GDM1 (cell line): Measurements from ENCODE around the gene KCNA5.

Source experiments
- DNase-seq: peaks from one replicate; lab custom pipeline; 2025; lab: John Stamatoyannopoulos, UW

KCNA5 gene

GRCh38 chr12:5027046-5027821 is 16.4 kb upstream of the KCNA5 start:
- DNase-seq, result no peak

GRCh38 chr12:5030066-5030465 is 13.6 kb upstream of the KCNA5 start:
- DNase-seq, result no peak

DNA sequence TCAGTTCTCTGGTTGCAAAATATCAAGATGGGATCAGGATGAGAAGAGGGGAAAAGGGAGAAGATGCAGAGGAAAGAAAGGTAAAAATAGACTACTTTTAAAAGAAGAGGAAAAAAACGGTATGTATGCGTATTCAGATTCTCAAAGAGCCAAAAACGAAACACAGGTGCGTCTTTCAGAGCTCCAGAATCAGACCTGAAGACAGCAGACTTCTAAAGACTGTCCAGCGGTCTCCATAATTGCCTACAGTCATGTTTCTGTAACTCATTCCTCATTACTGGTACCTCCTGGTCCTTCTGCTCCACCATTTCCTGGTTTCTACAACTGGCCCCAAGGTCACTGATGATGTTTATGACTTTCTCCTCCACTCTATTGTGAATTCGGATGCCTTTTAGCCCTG is 12.4 kb upstream of the KCNA5 start:
- no peak for DNase-seq

DNA sequence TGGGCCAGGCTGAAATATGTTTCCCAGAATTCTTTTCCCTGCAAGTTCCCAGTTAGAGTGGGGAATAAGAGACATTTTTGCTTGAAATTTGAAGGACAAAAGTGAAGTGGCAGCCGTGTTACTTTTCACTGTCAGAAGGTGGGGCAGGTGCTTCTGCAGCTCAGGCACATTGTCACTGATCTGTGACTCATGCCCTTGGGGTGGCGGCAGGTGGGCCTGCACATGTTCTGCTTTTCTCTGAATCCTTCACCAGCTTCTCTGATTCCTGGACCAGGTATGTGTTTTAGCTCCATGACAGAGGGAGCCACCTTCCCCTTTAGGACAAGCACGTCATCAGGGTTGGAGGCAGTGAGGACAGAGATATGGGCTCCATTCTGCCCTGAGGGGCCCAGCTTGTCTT is 11.7 kb upstream of the KCNA5 start:
- DNase-seq, result no peak

DNA sequence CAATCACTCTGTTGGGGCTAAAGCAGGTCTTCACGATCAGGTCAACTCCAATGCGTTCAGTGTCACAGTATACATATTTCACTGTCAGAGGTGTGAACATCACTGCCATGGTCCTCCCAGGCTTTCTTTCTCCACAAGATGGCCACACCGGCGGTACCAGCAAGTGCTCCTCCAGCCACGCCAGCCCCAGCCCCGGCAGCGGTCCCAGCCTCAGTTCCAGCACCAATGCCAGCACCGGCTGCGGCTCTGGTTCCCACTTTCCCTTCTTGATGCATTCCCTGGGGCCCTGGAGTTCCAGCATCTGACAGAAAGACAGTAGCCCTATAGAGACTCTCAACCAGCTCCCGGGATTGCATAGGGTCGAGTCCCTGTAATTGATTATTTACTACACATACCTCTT is 10.9 kb upstream of the KCNA5 start:
- DNase-seq, result no peak

- DNase-seq, result no peak
Measured at GRCh38 chr12:5033883-5034282, 9.8 kb upstream of the KCNA5 start.

- no peak for DNase-seq
Measured at GRCh38 chr12:5034603-5035002, 9.1 kb upstream of the KCNA5 start.

DNA sequence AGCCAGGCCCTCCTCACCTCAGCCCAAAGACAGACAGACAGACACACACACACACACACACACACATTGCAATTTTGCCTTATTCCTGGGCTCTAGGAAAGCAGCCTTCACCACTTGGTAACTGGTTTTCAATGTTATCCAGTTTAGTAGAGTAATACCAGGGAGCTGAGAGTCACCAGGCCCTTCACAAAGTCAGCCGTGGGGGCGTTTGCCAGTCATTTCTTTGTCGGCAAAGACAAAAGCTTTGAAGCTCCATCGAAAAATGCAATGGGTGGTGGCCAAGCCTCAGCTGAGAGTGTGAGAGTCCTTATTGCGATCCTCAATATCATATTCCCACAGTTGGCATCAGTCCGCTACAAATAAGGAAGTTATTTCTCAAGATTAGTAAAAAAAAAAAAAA is 8.1 kb upstream of the KCNA5 start:
- no peak for DNase-seq

DNA sequence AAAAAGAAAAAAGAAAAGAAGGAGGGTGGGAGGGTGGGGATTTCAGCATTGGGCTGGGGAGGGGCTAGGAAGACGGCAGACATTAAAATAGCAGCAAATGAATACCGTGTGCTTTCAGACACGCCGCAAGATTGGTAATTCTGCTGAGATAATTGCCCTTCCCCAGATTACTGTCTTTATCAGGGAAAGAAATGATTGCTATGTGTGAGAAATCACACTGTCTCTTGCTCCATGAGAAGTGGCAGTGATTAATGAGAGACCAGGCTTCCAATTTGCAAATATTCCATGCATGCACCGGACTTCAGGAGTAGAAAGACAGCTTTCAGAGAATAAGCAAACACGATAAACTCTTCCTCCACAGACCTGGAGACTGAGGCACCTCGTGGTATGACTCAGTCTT is 7.6 kb upstream of the KCNA5 start:
- DNase-seq, result no peak

- DNase-seq, result no peak
Measured at GRCh38 chr12:5037795-5038357, 5.8 kb upstream of the KCNA5 start.

- DNase-seq, result no peak
Measured at GRCh38 chr12:5038781-5039311, 4.8 kb upstream of the KCNA5 start.

DNA sequence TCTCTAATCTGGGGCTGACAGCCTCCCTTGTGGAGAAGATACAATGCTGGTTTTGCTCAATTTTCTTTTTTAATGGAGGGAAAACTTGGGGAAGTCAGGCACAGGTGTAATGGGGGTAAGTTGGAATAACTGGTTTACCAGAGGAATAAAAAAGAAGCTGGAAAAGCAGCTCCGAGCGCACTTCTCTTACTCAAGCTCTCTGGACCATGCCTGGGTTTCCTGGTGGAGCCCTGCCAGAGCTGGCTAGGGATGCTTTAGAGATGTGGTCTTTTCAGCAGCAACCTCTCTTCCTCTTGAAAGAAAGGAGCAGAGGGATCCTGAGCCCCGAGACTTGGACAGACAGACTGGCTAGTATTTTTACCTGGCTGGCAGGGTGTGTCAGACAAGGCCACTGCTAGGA is 3.9 kb upstream of the KCNA5 start:
- DNase-seq, result no peak

- DNase-seq, result no peak
Measured at GRCh38 chr12:5040368-5040767, 3.3 kb upstream of the KCNA5 start.

GRCh38 chr12:5044420-5045295 is 979 bp downstream of the KCNA5 start:
- DNase-seq, result no peak

GRCh38 chr12:5047094-5047493 is 3.4 kb downstream of the KCNA5 start:
- no peak for DNase-seq

DNA sequence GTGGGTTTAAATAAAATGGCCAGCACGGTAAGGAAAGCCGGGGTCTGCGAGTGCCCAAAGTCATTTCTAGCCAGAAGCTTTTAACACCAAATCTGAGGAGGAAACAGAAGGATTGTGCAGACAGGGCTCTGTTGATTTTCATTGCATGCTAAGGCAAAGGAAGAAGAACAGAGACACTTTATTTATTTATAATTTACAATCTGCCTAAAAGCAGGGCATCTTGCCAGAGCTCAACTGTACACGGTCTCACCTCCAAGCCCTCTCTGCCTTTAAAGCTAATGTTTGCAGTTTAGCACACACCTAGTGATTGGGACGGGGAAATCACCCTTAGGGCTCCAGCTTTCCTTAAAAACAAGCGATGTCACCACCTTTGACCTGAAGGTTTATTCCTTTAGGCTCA is 4.0 kb downstream of the KCNA5 start:
- DNase-seq, result no peak

- DNase-seq, result no peak
Measured at GRCh38 chr12:5050542-5050941, 6.9 kb downstream of the KCNA5 start.

GRCh38 chr12:5051334-5051733 is 7.7 kb downstream of the KCNA5 start:
- DNase-seq, result no peak

DNA sequence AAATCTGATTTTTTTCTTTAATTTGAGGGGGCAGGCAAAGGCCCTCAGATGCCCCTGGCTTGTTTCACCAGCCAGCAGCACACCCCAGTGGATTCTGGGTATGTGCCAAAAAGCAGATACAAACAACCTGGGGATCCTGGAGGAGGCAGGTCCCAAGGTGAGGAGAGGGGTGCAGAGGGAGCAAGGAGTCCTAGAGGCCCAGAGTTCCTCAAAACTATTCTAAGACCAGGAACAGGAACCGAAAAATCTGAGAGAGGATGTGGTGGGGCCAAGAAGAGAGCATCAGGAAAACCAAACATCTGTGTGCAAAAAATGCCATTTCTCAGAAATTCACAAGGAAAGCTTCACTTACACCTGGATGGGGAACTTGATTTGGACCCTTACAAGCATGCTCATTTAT is 8.2 kb downstream of the KCNA5 start:
- DNase-seq, result no peak

- DNase-seq, result no peak
Measured at GRCh38 chr12:5052348-5052747, 8.7 kb downstream of the KCNA5 start.

DNA sequence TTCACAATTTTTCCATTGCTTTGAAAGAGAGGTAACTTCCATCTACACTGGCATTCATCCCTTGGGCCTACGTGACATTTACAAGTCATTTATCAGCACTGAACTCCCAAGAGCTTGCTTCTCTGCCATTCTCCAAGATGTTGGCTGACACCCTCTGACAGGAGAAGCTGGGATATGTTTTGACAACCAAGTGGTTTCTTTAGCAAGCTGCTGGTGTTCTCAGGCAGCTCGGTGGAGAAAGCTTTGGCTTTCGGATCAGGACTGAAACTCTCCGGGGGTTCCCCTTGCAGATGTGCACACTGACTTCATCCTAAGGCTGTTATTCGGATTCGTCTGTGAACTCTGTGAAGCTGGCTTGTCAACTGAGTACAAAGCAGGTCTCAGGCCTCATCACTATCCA is 15.7 kb downstream of the KCNA5 start:
- DNase-seq, result no peak

DNA sequence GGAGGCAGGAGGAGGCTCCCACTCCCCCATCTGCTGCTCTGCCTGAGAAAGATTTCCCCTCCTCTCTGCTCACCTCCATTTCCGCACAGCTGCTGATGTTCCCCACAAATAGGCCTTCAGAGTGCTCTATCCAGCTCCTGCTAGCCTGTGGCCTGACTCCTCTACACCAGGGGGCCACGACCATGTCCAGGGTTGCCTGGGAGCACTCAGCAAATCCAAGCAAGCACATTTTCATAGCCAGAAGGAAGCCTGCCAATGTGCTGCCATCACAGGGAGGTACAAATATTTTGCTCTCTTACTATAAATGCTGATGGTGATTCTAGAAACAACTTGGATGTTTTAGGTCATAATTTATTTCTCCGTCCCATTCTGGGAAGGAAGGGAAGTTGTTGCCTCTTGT is 17.3 kb downstream of the KCNA5 start:
- DNase-seq, result no peak

DNA sequence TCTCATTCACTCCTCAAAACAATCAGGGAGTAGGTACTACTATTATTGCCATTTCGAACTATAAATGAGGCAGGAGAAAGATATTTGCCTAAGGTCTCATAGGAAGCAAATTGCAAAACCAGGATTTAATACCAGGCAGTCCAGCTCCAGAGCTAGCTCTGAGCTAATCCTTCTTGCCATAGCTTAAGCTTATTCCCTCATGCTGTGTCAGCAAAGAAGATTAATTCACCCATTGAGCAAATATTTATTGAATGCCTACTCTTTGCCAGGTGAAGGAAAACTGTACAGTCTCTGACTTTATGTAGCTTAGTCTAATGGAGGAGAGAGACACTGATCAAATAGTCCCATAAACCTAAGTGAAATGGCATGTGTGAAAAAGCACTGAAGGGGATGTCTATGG is 19.5 kb downstream of the KCNA5 start:
- no peak for DNase-seq
